ENCODE measurements around the gene CTXN2.

The CTXN2 gene

GRCh38 chr15:48176112-48176511, 15.4 kb upstream of the CTXN2 start:
- H3K36me3 ChIP-seq (ENCODE audit: control insufficient read depth, low read length): peaks cover 12% of the 10 kb centered on the region
- H3K4me1 ChIP-seq (ENCODE audit: control insufficient read depth, low read length): peaks cover 25% of the 10 kb centered on the region
- H3K79me2 ChIP-seq (ENCODE audit: control insufficient read depth, low read length): peaks cover 69% of the 10 kb centered on the region
- no peaks in the 10 kb centered on the region for H3K9me3 ChIP-seq (ENCODE audit: control insufficient read depth, insufficient read depth, low read length)
- H3K27me3 ChIP-seq (ENCODE audit: control insufficient read depth, low read length): no peaks in the 10 kb centered on the region
- H3F3A ChIP-seq (ENCODE audit: control insufficient read depth, insufficient read depth): no peaks in the 10 kb centered on the region
- H3K9me2 ChIP-seq (replicated peaks; ENCODE audit: control insufficient read depth, low read length): no peaks in the 10 kb centered on the region
- H3K4me3 ChIP-seq (ENCODE audit: low read length): peak overlapping the region; percentile 74
- peak overlapping the region; percentile 75 for H3K4me2 ChIP-seq (ENCODE audit: low read length)
- no peak for TF ChIP-seq CTCF (IDR thresholded peaks at IDR 0.05; ENCODE audit: low read depth, low read length, poor library complexity, severe bottlenecking)
- no peak for TF ChIP-seq EZH2phosphoT487 (IDR thresholded peaks at IDR 0.05; ENCODE audit: borderline replicate concordance, low read length)
- no peak overlapping the region for H3K27ac ChIP-seq (ENCODE audit: low read depth, low read length)
- H4K20me1 ChIP-seq (ENCODE audit: control insufficient read depth, insufficient read depth, low read depth, low read length): no peaks in the 10 kb centered on the region

GRCh38 chr15:48176957-48177356, 14.5 kb upstream of the CTXN2 start:
- H3F3A ChIP-seq (ENCODE audit: control insufficient read depth, insufficient read depth): no peaks in the 10 kb centered on the region
- peaks cover 25% of the 10 kb centered on the region for H3K4me1 ChIP-seq (ENCODE audit: control insufficient read depth, low read length)
- peak overlapping the region; percentile 75 for H3K4me2 ChIP-seq (ENCODE audit: low read length)
- peak overlapping the region; percentile 74 for H3K4me3 ChIP-seq (ENCODE audit: low read length)
- peaks cover 12% of the 10 kb centered on the region for H3K36me3 ChIP-seq (ENCODE audit: control insufficient read depth, low read length)
- no peaks in the 10 kb centered on the region for H4K20me1 ChIP-seq (ENCODE audit: control insufficient read depth, insufficient read depth, low read depth, low read length)
- TF ChIP-seq EZH2phosphoT487 (IDR thresholded peaks at IDR 0.05; ENCODE audit: borderline replicate concordance, low read length) (no peak), CTCF (IDR thresholded peaks at IDR 0.05; ENCODE audit: low read depth, low read length, poor library complexity, severe bottlenecking) (no peak)
- H3K9me2 ChIP-seq (replicated peaks; ENCODE audit: control insufficient read depth, low read length): no peaks in the 10 kb centered on the region
- 0 out of 2 replicates have a peak overlapping the region, but pooled peaks have one; percentile 57 for H3K27ac ChIP-seq (ENCODE audit: low read depth, low read length)
- H3K9me3 ChIP-seq (ENCODE audit: control insufficient read depth, insufficient read depth, low read length): no peaks in the 10 kb centered on the region
- H3K27me3 ChIP-seq (ENCODE audit: control insufficient read depth, low read length): no peaks in the 10 kb centered on the region
- H3K79me2 ChIP-seq (ENCODE audit: control insufficient read depth, low read length): peaks cover 60% of the 10 kb centered on the region

- peak overlapping the region; percentile 75 for H3K4me2 ChIP-seq (ENCODE audit: low read length)
- no peaks in the 10 kb centered on the region for H4K20me1 ChIP-seq (ENCODE audit: control insufficient read depth, insufficient read depth, low read depth, low read length)
- peaks cover 12% of the 10 kb centered on the region for H3K36me3 ChIP-seq (ENCODE audit: control insufficient read depth, low read length)
- no peaks in the 10 kb centered on the region for H3F3A ChIP-seq (ENCODE audit: control insufficient read depth, insufficient read depth)
- peak overlapping the region; percentile 57 for H3K27ac ChIP-seq (ENCODE audit: low read depth, low read length)
- TF ChIP-seq CTCF (IDR thresholded peaks at IDR 0.05; ENCODE audit: low read depth, low read length, poor library complexity, severe bottlenecking): no peak
- no peak for TF ChIP-seq EZH2phosphoT487 (IDR thresholded peaks at IDR 0.05; ENCODE audit: borderline replicate concordance, low read length)
- peaks cover 56% of the 10 kb centered on the region for H3K79me2 ChIP-seq (ENCODE audit: control insufficient read depth, low read length)
- H3K9me3 ChIP-seq (ENCODE audit: control insufficient read depth, insufficient read depth, low read length): no peaks in the 10 kb centered on the region
- no peaks in the 10 kb centered on the region for H3K9me2 ChIP-seq (replicated peaks; ENCODE audit: control insufficient read depth, low read length)
- H3K27me3 ChIP-seq (ENCODE audit: control insufficient read depth, low read length): 0 out of 2 replicates have a peak, but pooled peaks cover 2% of the 10 kb centered on the region
- H3K4me3 ChIP-seq (ENCODE audit: low read length): peak overlapping the region; percentile 74
- peaks cover 25% of the 10 kb centered on the region for H3K4me1 ChIP-seq (ENCODE audit: control insufficient read depth, low read length)
Observed at GRCh38 chr15:48177383-48177765, 14.1 kb upstream of the CTXN2 start.

Measured in DOHH2 (cell line).